Fibroblast of skin of scalp (primary cell): ENCODE measurements around the gene FNBP1.

Experiments used
- DNase-seq: peaks from one replicate; pipeline ENCODE4 v3.0.0-alpha.2; 2013

FNBP1 gene

DNA sequence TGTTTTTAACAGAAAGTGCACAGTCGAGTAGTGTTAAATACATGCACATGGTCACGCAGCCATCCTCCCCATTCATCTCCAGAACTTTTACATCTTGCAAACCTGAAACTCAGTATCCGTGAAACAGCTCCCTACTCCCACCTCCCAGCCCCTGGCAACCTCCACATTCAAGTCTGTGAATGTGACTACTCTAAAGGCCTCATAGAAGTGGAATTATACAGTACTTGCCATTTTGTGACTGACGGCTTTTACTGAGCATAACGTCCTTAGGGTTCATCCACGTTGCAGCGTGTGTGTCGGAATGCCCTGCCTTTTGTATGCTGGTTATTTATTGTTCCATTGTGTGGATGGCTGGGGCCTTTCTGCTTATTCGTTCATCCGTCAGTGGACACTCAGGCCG, 171.9 kb downstream of the FNBP1 start:
- DNase-seq = no peak

DNA sequence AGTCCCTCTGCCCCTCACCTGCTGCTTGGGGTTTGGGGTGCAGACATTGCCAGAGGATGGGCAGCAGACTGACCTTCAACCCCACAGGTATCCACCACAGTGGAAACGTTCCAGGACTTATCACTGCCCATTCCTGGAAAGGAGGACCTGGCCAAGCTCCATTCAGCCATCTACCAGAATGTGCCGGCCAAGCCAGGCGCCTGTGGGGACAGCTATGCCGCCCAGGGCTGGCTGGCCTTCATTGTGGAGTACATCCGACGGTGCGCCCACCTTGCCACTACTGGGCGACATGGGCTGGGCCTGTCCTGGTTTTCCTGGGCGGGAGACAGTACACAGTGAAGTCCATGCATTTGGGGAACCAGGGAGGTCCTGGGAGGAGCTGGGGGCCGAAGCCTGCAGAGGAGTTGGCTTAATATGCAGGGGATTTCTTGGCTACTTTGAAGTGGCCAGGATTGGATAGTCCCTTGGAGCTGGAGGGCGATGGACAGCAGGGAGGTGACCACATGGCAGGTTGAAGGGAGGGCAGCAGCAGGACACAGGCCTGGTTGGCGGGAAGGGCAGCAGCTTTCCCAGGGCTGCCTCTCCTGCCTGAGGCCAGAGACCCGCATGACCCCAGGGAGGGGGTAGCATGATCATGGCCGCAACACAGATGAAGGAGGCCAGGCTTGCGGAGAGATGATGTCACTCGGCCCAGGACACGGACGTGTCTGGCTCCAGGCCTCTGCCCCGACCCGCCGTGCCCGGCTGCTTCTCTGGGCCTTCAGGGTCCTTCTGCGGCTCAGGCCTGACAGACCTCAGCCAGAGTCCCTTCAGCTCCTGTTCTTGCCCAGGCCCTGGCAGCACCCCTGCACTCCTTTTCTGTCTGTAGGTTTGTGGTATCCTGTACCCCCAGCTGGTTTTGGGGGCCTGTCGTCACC, 173.1 kb downstream of the FNBP1 start:
- DNase-seq = no peak

DNA sequence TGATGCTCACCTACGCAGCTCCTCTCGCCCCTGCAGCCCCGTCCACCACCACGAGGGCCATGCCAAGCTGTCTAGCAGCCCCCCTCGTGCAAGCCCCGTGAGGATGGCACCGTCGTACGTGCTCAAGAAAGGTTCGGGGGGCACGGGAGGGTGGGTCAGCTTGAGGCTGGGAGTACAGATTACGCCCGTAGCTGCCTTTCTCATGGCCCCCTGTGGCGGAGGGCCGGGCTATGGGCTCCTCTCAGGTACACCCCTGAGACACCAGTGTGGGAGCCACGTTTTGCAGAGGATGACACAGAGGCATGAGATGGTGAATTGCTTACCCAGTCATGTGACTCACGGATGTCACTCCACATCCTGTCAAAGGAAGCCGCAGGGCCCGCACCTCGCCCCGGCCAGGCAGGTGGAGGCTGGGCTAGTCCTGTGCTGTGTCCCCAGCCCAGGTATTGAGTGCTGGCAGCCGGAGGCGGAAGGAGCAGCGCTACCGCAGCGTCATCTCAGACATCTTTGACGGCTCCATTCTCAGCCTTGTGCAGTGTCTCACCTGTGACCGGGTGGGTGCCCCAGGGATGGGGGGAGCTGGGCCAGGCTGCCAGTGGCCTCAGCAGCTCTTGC, 174.0 kb downstream of the FNBP1 start:
- no peak for DNase-seq

GRCh38 chr9:129868023-129868871, 174.7 kb downstream of the FNBP1 start:
- DNase-seq = no peak

DNA sequence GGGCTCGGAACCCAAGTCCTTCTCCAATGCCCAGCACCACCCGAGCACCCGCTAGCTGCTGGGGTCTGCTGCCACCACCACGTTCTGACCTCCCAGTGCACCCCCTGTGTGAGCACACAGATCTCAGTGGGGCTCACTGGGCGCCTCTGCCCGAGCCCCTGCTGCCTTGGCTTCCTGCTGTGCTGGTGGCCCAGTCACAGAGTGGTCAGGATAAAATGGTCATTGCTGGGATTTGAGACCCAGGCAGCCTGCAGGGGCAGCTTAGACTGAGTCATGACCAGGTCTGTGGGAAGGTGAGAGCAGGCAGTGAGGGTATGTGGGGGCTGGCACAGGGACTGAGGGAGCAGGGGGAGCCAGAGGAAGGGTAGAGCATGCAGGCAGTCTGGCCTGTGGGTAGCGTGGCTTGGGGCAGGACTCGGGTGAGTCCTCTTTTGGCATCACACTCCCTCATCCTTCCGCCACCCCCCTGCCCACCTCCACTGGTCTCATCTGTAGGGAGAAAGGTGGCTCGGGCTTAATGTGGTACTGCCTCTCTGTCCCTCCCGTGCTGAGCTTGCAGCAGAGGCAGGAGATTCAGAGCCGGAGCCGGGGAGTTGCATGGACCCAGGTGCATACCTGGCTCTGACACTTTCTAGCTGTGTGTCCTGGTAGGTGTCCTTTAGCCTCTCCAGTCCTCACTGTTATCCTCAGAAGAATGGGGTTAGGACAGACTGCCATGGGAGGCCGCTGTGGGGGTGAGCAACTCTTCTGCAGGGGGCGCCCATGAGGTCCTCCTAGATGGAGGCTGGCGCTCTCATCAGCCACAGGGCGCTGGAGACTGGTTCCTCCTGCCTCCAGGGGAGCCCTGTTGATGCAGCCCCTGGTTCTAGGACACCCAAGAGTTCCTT, 175.6 kb downstream of the FNBP1 start:
- no peak for DNase-seq

DNA sequence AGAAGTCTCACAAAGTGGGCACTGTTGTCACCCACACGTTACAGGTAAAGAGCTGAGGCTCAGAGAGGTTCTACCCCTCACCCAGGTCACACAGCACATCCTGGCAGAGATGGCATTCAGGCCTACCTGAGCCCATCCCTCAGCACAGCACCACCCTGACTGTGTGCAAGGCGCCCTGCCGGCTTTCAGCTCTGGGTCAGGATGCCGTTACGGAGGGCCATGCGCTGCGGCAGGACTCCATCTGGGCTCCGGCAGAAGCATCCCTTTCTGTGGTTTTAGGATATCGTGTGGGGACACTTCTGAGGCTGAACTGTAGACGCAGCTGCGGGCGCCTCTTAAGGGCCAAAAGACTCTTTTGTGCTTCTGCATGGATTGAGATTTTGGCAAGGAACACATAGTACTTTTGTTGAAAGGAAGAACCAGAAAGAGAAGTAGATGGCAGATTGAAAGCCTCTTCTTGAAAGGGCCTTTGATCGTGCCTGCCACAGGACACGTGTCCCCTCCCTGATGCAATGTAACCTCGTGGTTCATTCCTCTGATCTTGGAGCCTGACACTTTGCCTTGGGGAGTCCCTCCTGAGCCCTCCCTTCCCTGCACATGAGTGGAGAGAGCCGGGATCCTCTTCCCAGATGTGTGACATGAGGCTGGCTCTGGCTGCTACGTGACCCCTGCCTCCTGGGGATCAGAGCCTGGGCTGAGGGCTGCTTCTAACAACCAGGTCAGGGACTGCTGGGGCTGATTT, 176.4 kb downstream of the FNBP1 start:
- no peak for DNase-seq

DNA sequence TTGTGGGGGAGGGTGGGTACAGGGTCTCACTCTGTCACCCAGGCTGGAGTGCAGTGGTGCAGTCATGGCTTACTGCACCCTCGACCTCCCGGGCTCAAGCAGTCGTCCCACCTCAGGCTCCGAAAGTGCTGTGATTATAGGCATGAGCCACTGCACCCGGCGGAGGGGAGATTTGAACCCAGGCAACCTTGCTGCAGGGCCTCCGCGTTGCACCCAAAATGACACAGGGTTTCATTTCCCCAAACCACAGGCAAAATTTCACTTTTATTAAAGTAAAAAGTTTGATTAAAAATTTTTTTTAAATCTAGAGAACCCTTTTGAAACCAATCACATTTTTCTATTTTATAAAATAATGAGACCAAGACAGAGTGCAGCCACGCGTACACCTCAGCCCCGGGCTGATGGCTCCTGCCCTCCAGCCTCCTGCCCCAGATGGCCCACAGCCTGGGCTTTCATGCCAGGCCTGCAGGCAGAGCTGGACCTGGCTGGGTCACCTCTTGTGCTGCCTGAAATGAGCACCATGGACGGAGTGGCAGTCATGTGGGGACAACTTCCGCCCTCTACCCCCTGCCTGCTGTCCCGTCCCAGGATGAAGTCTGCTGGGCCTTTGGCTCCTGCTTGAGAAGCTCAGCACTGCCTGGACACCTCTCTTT, 177.2 kb downstream of the FNBP1 start:
- no peak for DNase-seq

DNA sequence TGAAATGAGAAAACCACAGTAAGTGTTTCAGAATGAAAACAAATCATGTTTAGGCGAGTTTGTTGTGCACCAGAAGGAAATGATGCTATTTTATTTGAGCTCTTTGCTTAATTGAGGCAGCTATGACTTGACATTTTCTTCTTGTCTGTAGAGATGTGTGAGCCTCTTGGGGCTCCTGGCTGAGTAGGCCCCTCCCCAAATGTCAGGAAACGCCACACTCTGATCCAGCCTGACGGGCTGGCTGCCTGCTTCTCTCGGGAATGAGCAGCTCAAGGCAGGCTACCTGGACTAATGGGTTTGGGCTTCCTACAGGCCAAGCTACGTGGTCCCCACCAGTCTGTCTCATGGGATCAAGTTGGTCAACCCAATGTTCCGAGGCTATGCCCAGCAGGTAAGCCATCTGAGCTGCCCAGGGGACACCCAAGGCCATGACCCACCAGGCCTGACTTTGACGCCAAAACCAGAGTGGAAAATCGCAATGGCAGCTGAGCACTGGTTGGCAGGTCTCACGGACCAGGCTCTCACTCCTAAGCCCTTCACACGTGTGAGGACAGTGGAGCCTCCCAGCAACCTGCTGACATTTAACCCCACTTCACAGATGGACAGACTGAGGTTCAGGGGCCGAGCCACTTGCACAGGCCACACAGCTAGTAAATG, 177.9 kb downstream of the FNBP1 start:
- no peak for DNase-seq

DNA sequence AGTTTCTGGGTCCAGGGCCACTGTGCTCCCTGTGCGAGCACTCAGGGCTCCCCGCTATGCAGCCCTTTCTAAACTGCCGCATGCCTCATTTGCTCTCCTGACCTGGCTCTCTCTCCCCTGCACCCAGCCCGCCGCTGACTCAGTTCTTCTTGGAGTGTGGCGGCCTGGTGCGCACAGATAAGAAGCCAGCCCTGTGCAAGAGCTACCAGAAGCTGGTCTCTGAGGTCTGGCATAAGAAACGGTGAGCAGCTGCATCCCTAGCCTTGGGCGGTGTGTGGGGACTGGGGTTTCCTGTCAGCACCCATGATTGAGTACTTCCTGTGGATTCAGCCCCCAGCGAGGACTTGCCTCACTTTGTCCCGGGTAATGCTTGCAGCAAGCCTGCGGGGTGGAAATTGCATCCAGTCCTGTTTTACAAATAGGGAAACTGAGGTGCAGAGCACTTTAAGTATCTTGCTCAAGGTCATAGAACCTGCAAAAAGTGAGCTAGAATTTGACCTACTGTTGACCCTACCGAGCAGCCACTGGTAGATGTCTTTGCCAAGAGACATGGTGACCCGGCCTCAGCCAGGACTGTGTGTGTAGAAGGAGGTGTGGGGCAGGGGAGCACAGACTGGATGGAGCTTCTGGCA, 179.8 kb downstream of the FNBP1 start:
- peak; percentile 62 for DNase-seq

- no peak for DNase-seq
Observed at GRCh38 chr9:129861447-129861827, 181.6 kb downstream of the FNBP1 start.

DNA sequence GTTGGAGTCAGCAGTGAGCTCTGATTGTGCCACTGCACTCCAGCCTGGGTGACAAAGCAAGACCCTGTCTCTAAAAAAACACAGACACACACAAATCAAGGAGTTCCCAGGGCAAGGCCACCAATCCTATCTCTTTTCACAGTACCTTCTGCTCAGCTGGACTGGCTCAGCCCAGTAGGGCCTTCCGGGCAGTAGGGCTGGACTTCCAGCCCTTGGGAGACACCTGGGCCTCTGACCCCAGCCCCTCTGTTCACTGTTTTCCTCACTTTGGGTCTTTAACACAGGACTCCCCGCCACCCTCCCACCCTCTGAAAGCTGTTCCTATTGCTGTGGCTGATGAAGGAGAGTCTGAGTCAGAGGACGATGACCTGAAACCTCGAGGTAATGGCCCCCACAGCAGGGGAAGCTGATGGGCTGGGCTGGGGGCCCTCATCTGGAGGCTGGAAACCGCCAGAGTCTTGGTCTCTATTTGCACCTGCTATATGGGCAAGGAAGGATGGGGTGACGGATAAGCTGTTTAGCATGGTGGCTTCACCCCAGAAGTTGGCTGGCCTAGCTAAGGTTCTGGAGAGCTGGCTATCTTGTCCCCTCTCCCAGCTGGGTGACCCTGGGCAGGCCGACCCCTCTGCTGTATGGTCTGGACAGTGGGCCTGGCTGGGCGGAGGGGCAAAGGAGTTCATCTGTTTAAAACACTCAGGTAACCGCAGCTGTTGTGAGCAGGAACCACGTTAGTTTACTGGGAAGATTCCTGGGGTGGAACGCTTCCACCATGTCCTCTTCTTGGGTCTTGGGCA, 182.1 kb downstream of the FNBP1 start:
- no peak for DNase-seq

GRCh38 chr9:129858167-129858962, 184.6 kb downstream of the FNBP1 start:
- no peak for DNase-seq

GRCh38 chr9:129857207-129857606, 185.8 kb downstream of the FNBP1 start:
- no peak for DNase-seq

GRCh38 chr9:129854588-129855110, 188.3 kb downstream of the FNBP1 start:
- DNase-seq = no peak

- DNase-seq = no peak
Observed at GRCh38 chr9:129853614-129854013, 189.4 kb downstream of the FNBP1 start.

DNA sequence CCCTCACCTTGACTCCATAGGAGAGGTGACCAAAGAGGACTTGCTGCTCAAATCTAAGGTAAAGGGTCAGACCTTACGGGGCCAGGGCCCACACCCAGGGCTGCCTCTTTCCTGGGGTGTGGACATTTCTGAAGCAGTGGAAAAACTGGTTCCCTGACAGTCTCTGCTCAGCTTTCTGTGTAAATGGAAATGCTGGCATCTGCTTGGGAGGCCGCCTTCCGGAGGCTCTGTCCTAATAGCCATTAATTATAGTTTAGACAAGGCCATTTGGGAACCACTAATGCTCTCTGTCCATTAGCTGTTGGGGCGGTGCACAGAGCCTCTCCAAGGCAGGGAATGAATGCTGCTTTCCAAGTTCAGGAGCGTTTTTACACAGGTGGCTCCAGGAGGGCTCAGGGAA, 190.4 kb downstream of the FNBP1 start:
- DNase-seq = no peak

- no peak for DNase-seq
Observed at GRCh38 chr9:129851821-129852220, 191.2 kb downstream of the FNBP1 start.
